GM11168 (cell line): ENCODE measurements around the gene DDAH1.
"Not testable (repeated sequence)": the region's sequence is repeated elsewhere in the genome, so short reads cannot be mapped to it uniquely, and the experiment has no call there.

Experiments
- in situ Hi-C: fragments of 300-500 bp; cut with MboI; formaldehyde crosslinking; loops from one replicate; pipeline ENCODE4 v1.12.0; 2022; ENCODE audit warnings: low sequenced_read_pairs; ENCODE audit not compliant: unreplicated experiment

Gene DDAH1

DNA sequence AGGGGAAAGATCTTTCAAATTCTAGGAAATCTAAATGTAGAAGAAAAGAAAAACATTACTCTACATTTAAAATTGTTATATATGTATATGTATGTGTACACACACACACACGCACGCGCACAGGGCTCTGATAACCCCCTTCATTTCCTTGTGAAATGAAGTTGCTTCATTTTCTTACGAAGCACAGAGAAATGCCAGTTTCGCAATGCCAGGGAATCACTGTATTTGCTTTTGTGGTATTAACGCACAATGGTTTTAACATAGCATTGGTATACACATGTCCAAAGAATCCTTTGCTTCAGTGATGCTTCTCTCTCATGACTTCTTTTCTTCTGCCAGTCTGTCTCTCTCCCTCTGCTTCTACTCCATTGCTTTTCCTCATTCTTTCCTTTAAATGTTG, 8.4 kb upstream of the DDAH1 start:
- in situ Hi-C loops = no loop called here

- in situ Hi-C loops = no loop called here
Measured at GRCh38 chr1:85471558-85471957, 6.6 kb upstream of the DDAH1 start.

DNA sequence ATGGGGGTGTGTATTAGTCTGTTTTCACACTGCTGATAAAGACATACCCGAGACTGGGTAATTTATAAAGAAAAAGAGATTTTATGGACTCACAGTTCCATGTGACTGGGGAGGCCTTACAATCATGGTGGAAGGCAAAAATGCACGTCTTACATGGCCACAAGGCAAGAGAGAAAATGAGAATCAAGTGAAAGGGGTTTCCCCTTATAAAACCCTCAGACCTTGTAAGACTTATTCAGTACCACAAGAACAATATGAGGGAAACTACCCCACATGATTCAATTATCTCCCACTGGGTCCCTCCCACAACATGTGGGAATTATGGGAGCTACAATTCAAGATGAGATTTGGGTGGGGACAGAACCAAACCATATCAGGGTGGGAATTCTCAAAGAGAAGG, 5.2 kb upstream of the DDAH1 start:
- in situ Hi-C loops = not testable (repeated sequence)

DNA sequence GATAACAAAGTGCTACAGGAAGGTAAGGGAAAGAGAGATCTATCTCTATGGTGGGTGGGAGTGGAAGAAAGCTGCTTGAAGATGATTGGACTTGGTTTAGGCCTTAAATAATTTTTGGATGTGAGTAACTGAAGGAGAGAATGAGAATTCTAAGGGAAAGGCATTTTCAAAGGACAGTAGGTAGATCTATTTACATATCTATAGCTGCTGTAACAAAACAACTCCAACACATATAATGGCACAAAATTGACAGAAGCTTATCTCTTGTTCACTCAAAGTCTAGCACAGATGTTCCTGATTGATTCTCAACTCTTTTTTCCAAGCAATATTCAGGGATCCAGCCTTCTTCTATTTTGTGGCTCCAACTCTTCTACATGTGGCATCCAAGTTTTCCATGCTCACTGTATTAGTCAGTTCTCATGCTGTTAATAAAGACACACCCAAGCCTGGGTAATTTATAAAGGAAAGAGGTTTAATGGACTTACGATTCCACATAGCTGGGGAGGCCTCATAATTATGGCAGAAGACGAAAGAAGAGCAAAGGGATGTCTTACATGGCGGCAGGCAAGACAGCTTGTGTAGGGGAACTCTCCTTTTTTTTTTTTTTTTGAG, 3.1 kb upstream of the DDAH1 start:
- in situ Hi-C loops = no loop called here

DNA sequence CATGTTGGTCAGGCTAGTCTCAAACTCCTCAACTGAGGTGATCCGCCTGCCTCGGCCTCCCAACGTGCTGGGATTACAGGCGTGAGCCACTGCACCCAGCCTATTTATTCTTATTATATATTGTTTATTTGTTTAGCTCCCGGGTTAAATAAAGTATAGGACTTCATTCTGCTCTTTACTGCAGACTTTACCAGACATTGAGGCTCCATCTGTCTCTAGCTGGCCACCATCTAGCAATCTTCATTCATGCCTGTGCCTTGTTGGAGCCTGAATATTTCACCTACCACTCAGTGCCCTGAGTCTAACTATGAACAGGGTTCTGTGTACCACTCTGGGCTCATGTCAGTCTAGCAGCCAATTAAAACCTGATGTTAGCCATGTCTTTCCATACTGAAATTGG, 2.1 kb upstream of the DDAH1 start:
- in situ Hi-C loops = no loop called here

GRCh38 chr1:85465786-85466134, 801 bp upstream of the DDAH1 start:
- in situ Hi-C loops = no loop called here

DNA sequence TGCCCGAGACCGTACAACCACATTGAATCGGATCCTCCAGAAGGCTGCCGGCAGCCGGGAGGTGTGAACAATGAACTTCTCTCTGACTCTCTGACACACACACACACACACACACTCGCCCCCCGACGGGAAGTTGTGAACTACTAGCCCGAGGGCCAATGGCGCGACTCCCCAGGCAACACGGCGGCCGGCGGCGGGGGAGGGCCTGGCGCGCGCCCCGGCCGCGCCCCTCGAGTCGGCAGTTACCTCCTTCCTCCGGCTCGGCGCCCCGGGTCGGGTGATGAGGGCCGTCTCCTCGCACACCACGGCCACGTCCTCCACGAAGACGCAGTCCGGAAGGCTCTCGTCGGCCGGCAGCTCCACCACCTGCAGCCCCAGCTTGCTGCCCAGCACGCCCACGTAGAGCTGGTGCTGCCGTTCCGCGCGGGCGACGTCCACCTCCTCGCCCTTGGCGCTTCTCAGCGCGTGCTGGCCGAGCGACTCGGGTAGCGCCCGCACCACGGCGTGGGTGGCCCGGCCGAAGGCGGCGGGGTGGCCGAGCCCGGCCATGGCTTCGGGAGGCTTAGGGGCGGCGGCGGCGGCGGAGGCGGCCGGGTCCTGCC, 361 bp downstream of the DDAH1 start:
- in situ Hi-C loops = no loop called here

GRCh38 chr1:85463731-85464496, 1.0 kb downstream of the DDAH1 start:
- in situ Hi-C loops = no loop called here

- in situ Hi-C loops = no loop called here
Measured at GRCh38 chr1:85462931-85463649, 1.9 kb downstream of the DDAH1 start.

DNA sequence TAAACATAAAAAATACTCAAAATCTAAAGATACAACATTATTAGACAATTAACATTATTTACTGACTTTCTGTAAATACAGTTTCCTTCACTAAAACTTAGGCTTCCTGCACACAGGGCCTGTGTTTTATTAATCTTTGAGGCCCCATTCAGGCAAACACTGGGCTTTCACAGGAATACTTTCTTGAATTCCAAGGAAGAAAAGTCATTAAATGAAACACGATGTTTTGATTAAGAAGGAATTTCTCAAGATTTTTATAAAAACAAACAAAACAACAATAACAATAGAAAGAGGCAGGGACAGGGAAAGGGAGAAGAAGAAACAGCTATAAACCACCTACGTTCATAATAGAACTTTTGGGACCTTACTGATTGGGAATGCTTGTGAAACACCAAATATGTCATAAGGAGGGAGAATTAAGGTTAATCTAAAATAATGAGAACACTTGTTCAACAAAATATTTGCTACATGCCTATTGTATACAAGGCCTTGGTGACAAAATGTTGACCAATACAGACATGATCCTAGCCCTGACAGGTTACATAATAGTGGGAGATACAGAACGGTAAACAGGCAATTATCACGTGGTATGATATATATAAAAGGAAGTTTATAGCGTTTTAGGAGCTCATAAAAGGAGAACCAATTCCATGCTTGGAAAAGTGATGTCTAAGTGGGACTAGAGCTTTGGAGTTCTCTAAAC, 3.6 kb downstream of the DDAH1 start:
- in situ Hi-C loops = no loop called here

GRCh38 chr1:85460555-85461088, 4.3 kb downstream of the DDAH1 start:
- in situ Hi-C loops = no loop called here

GRCh38 chr1:85459290-85459689, 5.7 kb downstream of the DDAH1 start:
- in situ Hi-C loops = no loop called here

GRCh38 chr1:85454214-85454613, 10.7 kb downstream of the DDAH1 start:
- in situ Hi-C loops = no loop called here

DNA sequence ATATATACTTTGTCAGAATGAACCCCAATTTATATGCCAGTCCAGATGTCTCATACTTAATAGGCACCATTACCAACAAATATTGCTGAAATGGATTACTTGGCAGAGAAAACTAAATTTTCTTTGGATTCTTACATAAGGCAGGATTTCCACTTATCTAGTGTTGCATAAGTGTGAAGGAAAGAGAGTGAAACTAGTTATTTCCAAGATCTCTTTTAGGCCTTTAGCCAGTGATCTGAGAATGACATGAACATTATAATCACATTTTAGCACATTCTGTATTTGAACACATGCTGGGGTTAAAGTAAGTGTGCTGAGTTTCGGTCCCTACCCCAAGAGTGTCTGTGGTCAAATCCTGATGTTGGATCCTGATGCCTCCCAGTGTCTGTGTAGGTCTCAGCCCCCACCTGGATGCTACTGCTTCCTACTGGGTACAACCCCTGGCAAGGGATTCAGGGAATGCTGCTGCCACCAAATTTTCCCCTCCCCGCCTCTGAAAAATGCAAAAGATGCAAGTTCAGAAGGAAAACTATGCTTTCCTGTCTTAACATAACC, 11.2 kb downstream of the DDAH1 start:
- in situ Hi-C loops = no loop called here

DNA sequence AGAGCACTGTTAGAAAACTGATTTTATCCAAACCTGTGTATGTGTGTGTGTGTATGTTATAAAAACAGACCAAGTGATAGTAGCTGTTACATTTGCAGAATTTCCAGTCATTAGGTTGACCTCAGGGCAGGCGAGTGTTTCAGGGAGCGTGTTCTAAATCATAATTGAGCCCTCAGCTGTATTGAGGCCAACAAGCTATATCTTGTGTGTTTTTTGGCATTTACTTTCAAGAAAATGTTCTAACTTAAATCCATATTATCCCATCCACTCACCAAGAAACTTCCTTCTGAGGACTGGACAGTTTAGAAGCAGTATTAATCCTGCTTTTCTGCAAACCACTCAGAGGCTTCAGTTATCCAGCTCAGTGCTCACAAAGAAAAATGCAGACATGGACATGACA, 12.0 kb downstream of the DDAH1 start:
- in situ Hi-C loops = no loop called here

GRCh38 chr1:85451236-85451830, 13.6 kb downstream of the DDAH1 start:
- in situ Hi-C loops = no loop called here

DNA sequence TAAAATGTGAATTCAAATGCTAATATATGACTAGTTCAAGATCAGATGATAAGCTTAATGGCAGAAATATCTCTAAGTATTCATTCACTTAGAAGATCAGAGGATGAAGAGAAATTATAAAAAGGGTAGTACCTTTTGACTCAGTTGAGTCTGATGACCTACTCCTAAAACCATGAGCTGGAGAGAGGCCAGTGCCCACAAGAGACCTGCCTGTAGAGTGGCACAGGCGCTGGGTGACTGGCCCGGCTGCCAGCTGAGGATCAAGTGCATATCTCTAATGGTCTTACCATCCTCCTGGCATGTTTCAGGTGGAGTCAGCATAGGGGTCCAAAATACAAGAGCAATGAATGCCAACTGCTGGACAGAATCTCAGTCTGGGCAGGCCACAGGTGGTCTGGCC, 14.1 kb downstream of the DDAH1 start:
- in situ Hi-C loops = no loop called here

DNA sequence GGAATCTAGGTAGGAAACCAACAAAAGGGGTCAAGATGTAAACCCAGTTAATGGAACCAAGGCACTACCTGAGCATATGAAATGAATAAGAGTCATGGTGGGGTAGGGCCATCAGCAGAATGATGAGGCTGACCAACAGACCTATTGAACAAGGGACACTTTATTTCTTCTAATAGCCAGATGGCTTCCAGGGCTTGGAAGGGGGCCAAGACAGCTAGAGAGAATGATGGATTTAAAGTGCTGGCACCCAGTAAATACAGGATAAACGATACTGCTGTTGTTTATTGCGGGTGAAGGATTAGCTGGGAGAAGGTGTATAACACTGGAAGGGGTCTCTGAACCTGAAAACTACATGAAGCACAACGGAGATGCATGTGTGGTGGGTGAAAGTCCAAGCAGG, 15.6 kb downstream of the DDAH1 start:
- in situ Hi-C loops = no loop called here

DNA sequence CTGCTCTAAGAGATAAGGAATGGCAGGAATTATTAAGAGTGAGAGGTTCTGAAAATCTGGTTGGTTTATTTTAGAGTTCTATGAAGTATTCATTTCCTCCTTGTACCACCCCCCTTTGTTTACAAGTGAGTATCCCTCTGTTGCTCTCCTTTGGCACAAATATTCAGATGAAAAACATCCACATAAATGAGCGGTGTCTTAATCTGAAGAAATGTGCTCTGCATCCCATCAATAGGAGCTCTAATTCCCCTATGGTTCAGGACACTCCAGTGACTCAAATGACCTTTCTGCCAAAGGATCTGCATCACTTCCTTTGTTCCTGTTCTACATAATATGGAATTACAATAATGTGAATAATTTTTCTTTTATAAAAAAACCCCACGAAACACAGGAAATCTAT, 16.6 kb downstream of the DDAH1 start:
- in situ Hi-C loops = no loop called here
